BE2C (cell line): ENCODE data around the gene CSN2.

Experiments
- DNase-seq: peaks from one replicate; pipeline ENCODE4 v3.0.0-alpha.2; 2020
- H3K27me3 ChIP-seq: fragments of 250-450 bp; sonication (Bioruptor Pico); 2 replicates; pipeline ENCODE4 v1.5.1; 2020; ENCODE audit warnings: mild to moderate bottlenecking
- H3K36me3 ChIP-seq: fragments of 250-450 bp; sonication (Bioruptor Pico); 2 replicates; pipeline ENCODE4 v1.5.1; 2020; ENCODE audit warnings: mild to moderate bottlenecking
- H3K4me1 ChIP-seq: fragments of 250-450 bp; sonication (Bioruptor Pico); 2 replicates; pipeline ENCODE4 v1.5.1; 2020
- H3K4me3 ChIP-seq: 2 replicates; pipeline ENCODE4 v1.5.1; 2011; ENCODE audit warnings: low read depth, low read length
- H3K9me3 ChIP-seq: fragments of 250-450 bp; sonication (Bioruptor Pico); 2 replicates; pipeline ENCODE4 v1.5.1; 2020
- CTCF ChIP-seq: IDR thresholded peaks from 2 replicates; pipeline ENCODE4 v1.5.1; 2012; ENCODE audit warnings: mild to moderate bottlenecking, low read depth, low read length

CSN2 gene

GRCh38 chr4:69994782-69995181 is 29.3 kb upstream of the CSN2 start:
- TF ChIP-seq CTCF: no peak
- Histone ChIP-seq H3K27me3 (no peaks in the 10 kb centered on the region), H3K4me3 (no peak overlapping the region), H3K9me3 (no peaks in the 10 kb centered on the region), H3K36me3 (no peaks in the 10 kb centered on the region), H3K4me1 (no peaks in the 10 kb centered on the region)
- DNase-seq: no peak

- no peak overlapping the region for H3K4me3 ChIP-seq
- H3K27me3 ChIP-seq: no peaks in the 10 kb centered on the region
- no peaks in the 10 kb centered on the region; the same call in 1 of the 2 replicates for H3K36me3 ChIP-seq
- H3K9me3 ChIP-seq: no peaks in the 10 kb centered on the region
- no peak for TF ChIP-seq CTCF
- DNase-seq: no peak
- H3K4me1 ChIP-seq: no peaks in the 10 kb centered on the region
These were observed 25.5 kb upstream of the CSN2 start for GRCh38 chr4:69991016-69991415.

- Histone ChIP-seq H3K36me3 (no peaks in the 10 kb centered on the region; the same call in 1 of the 2 replicates), H3K27me3 (no peaks in the 10 kb centered on the region), H3K4me1 (no peaks in the 10 kb centered on the region), H3K4me3 (no peak overlapping the region), H3K9me3 (no peaks in the 10 kb centered on the region)
- no peak for DNase-seq
- TF ChIP-seq CTCF: no peak
These were observed 21.1 kb upstream of the CSN2 start for GRCh38 chr4:69986663-69987062.

GRCh38 chr4:69984030-69984443 is 18.5 kb upstream of the CSN2 start:
- no peaks in the 10 kb centered on the region; the same call in 1 of the 2 replicates for H3K36me3 ChIP-seq
- DNase-seq: peak; percentile 22
- H3K4me1 ChIP-seq: no peaks in the 10 kb centered on the region
- no peaks in the 10 kb centered on the region for H3K27me3 ChIP-seq
- no peak overlapping the region for H3K4me3 ChIP-seq
- no peaks in the 10 kb centered on the region for H3K9me3 ChIP-seq
- no peak for TF ChIP-seq CTCF

GRCh38 chr4:69977582-69977981 is 12.1 kb upstream of the CSN2 start:
- no peak for DNase-seq
- no peaks in the 10 kb centered on the region for H3K36me3 ChIP-seq
- no peak for TF ChIP-seq CTCF
- no peaks in the 10 kb centered on the region for H3K4me1 ChIP-seq
- no peaks in the 10 kb centered on the region for H3K27me3 ChIP-seq
- H3K9me3 ChIP-seq: no peaks in the 10 kb centered on the region
- no peak overlapping the region for H3K4me3 ChIP-seq

GRCh38 chr4:69974631-69975030 is 9.1 kb upstream of the CSN2 start:
- TF ChIP-seq CTCF: no peak

More at GRCh38 chr4:69974631-69975030, 9.1 kb upstream of the CSN2 start:
- Histone ChIP-seq H3K4me1 (no peaks in the 10 kb centered on the region), H3K36me3 (no peaks in the 10 kb centered on the region), H3K4me3 (no peak overlapping the region), H3K9me3 (no peaks in the 10 kb centered on the region), H3K27me3 (no peaks in the 10 kb centered on the region)
- DNase-seq: no peak
